Nephron progenitor cell (in vitro differentiated cells): Measurements from ENCODE around the gene FAM163B.
A peak's percentile ranks its signal among the peaks of the same experiment; 100 is the strongest.

Experiments used
- DNase-seq: peaks from one replicate; pipeline ENCODE4 v3.0.0; 2021
- H3K27ac Mint-ChIP-seq: 2 replicates; pipeline ENCODE4 v1.8.0; 2021; ENCODE audit warnings: mild to moderate bottlenecking, moderate library complexity, mixed read lengths
- H3K27me3 Mint-ChIP-seq: 2 replicates; pipeline ENCODE4 v1.8.0; 2021; ENCODE audit warnings: mild to moderate bottlenecking, low read depth, mixed read lengths; ENCODE audit not compliant: poor library complexity
- H3K36me3 Mint-ChIP-seq: 2 replicates; pipeline ENCODE4 v1.8.0; 2021; ENCODE audit warnings: low read depth, mixed read lengths
- H3K4me1 Mint-ChIP-seq: 2 replicates; pipeline ENCODE4 v1.8.0; 2021; ENCODE audit warnings: mixed read lengths
- H3K4me3 Mint-ChIP-seq: 2 replicates; pipeline ENCODE4 v1.8.0; 2021; ENCODE audit warnings: mild to moderate bottlenecking, moderate library complexity, mixed read lengths
- H3K9me3 Mint-ChIP-seq: 2 replicates; pipeline ENCODE4 v1.8.0; 2021; ENCODE audit warnings: mild to moderate bottlenecking, moderate library complexity, mixed read lengths
- CTCF ChIP-seq: fragments of 200-600 bp; sonication (generic); IDR thresholded peaks from 2 replicates; pipeline ENCODE4 v1.5.0; 2021; ENCODE audit warnings: antibody characterized with exemption

Gene FAM163B

DNA sequence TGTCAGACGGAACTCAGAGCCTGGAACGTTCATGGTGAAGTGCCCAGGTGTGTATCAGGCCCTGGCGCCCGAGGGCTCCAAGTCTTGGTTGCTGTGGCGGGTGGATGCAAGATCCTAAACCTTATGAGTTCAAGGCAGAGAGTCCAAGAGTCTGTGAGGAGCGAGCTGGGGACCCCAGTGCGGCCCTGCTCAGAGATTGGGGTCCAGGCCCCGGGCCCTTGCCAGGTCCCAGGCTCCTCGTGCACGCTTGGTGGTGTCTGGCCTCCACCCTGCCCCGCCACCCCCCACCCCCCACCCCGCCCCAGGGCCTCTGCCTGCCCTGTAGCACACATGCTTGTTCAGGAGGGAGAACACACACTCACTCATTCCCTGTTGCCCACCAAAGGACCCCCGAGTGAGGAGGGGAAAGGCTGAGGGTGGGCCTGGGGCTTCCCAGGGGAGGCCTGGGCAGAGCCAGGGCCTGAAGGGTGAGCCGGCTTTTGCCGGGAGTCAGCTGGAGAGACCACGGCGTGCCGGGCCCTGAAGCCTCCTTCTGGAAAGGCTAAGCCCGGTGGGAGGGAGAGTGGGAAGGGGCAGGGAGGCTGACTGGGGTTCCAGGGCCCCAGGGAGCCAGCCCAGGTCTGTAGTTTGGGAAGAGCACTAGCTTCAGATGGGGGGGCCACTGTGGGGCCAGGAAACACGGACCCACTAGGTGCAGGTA is 37.1 kb downstream of the FAM163B start:
- no peak for TF ChIP-seq CTCF
- H3K36me3 Mint-ChIP-seq, result no peaks in the 10 kb centered on the region
- DNase-seq, result no peak
- peaks cover 44% of the 10 kb centered on the region for H3K4me1 Mint-ChIP-seq
- H3K27me3 Mint-ChIP-seq, result peaks cover 7% of the 10 kb centered on the region
- H3K9me3 Mint-ChIP-seq, result no peaks in the 10 kb centered on the region
- no peak overlapping the region for H3K4me3 Mint-ChIP-seq
- H3K27ac Mint-ChIP-seq, result no peak overlapping the region

GRCh38 chr9:133571391-133571890 is 37.7 kb downstream of the FAM163B start:
- no peak overlapping the region for H3K4me3 Mint-ChIP-seq
- TF ChIP-seq CTCF, result no peak

DNA sequence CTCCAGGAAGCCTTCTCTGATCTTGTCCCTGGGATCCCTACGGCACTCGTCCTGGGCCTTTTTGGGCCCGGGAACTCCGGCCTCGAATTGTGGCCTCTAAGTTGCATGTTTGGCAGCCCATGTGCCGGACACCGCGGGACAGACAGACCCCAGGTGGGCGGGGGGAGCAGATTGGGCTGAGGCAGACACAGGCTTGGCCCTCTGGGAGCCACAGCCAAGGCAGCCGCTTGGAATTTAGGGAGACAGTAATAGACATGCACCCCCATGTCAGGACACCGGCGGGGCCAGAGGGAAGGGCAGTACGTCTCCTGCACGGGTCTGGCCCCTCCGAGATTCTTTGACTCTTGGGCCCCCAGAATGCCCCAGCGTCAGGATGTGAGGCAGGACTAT is 38.5 kb downstream of the FAM163B start:
- peaks cover 7% of the 10 kb centered on the region for H3K27me3 Mint-ChIP-seq
- no peak overlapping the region for H3K27ac Mint-ChIP-seq
- no peaks in the 10 kb centered on the region for H3K36me3 Mint-ChIP-seq
- H3K9me3 Mint-ChIP-seq, result no peaks in the 10 kb centered on the region
- H3K4me3 Mint-ChIP-seq, result no peak overlapping the region
- H3K4me1 Mint-ChIP-seq, result peaks cover 34% of the 10 kb centered on the region
- no peak for TF ChIP-seq CTCF
- no peak for DNase-seq

More at GRCh38 chr9:133571391-133571890, 37.7 kb downstream of the FAM163B start:
- H3K27me3 Mint-ChIP-seq, result peaks cover 7% of the 10 kb centered on the region
- DNase-seq, result no peak
- H3K4me1 Mint-ChIP-seq, result peaks cover 38% of the 10 kb centered on the region
- no peaks in the 10 kb centered on the region for H3K9me3 Mint-ChIP-seq
- H3K27ac Mint-ChIP-seq, result no peak overlapping the region
- no peaks in the 10 kb centered on the region for H3K36me3 Mint-ChIP-seq

DNA sequence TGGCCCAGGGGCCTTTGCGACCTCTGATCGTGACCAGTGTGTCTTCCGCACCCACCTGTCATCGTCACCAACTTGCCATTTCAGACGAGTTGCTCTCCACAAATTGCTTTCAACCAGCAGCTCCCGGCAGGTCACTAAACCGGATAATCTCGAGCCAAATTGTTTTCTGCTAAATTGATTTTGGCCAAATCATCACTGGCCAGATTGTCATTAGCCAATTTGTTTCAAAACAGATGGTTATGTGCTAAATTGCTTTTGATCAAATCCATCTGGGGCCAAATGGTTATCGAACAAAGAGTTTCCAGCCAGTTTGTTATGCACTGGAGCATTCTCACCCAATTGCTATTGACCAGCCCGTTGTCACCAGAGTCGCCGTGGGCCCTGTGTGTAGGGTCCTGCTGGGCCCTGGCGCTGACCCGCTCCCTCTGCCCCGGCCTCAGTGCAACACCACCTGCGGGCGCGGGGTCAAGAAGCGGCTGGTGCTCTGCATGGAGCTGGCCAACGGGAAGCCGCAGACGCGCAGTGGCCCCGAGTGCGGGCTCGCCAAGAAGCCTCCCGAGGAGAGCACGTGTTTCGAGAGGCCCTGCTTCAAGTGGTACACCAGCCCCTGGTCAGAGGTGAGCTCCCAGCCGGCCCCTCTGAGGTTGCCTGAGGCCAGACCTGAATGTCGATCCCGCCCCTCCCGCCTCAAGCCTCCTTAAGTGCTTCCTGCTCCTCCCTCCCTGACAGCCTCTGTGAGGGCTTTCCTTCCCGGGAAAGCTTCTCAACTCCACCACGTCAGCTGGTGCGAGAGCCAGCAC is 39.1 kb downstream of the FAM163B start:
- peaks cover 7% of the 10 kb centered on the region for H3K27me3 Mint-ChIP-seq
- H3K4me3 Mint-ChIP-seq, result no peak overlapping the region
- peaks cover 35% of the 10 kb centered on the region for H3K4me1 Mint-ChIP-seq
- no peak for TF ChIP-seq CTCF
- no peaks in the 10 kb centered on the region for H3K9me3 Mint-ChIP-seq
- no peaks in the 10 kb centered on the region for H3K36me3 Mint-ChIP-seq
- no peak for DNase-seq
- H3K27ac Mint-ChIP-seq, result no peak overlapping the region

DNA sequence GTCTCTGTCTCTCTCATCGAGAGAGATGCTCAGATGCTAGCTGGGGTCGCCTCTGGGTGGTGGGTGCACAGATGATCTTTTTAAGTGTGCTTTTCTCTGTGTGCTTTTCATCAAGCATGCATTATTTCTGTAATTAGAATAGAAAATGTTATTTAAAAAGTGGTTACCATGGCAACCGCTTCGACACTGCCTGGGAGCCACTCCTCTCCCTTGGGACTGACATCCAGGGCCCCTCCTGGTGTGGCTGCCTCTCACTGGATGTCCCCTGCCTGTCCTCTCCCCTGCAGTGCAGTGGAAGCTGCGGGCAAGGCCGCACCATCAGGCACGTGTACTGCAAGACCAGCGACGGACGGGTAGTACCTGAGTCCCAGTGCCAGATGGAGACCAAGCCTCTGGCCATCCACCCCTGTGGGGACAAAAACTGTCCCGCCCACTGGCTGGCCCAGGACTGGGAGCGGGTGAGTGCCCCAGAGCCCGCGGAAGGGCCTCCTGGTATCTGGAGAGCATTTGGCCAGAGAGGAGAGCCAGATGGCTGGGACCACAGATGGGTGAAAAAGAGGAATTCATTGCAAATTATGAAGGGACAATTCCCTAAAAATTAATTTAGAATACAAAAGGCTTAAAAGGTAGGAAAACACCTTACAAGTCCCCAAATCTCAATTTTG is 39.9 kb downstream of the FAM163B start:
- TF ChIP-seq CTCF, result no peak
- H3K9me3 Mint-ChIP-seq, result no peaks in the 10 kb centered on the region
- DNase-seq, result no peak
- no peak overlapping the region for H3K4me3 Mint-ChIP-seq
- peaks cover 41% of the 10 kb centered on the region for H3K4me1 Mint-ChIP-seq
- H3K27ac Mint-ChIP-seq, result peak overlapping the region; percentile 27
- H3K27me3 Mint-ChIP-seq, result peaks cover 7% of the 10 kb centered on the region
- H3K36me3 Mint-ChIP-seq, result no peaks in the 10 kb centered on the region
